ENCODE measurements around the gene AKNA.

- TF ChIP-seq POLR2A (IDR thresholded peaks at IDR 0.05; ENCODE audit: control extremely low read depth in 1 of 2, low read depth in 2 of 2, low read length in 2 of 2) = no peak
- TF ChIP-seq RNF2 (IDR thresholded peaks at IDR 0.05; ENCODE audit: borderline replicate concordance, low read depth, low read length, missing control alignments, poor library complexity, severe bottlenecking) = no peak
- no peak for TF ChIP-seq RBBP5 (IDR thresholded peaks at IDR 0.05; ENCODE audit: borderline replicate concordance, low read depth, low read length)
- no peak for TF ChIP-seq CTCF (IDR thresholded peaks at IDR 0.05; ENCODE audit: control extremely low read depth in 1 of 3, insufficient read depth in 1 of 3, low read depth in 1 of 3, low read length in 3 of 3)
- no peak for TF ChIP-seq CHD7 (IDR thresholded peaks at IDR 0.05; ENCODE audit: insufficient replicate concordance, low read length)
- no peak for TF ChIP-seq ZNF274 (IDR thresholded peaks at IDR 0.05; ENCODE audit: borderline replicate concordance, extremely low read depth, low read length)
- TF ChIP-seq TCF12 (IDR thresholded peaks at IDR 0.05; ENCODE audit: low read depth, low read length) = no peak
- TF ChIP-seq EZH2 (IDR thresholded peaks at IDR 0.05; ENCODE audit: low read depth, low read length, severe bottlenecking) = no peak
- TF ChIP-seq MAFK (IDR thresholded peaks at IDR 0.05; ENCODE audit: low read depth, low read length) = no peak
- no peak for TF ChIP-seq BCL11A (IDR thresholded peaks at IDR 0.05; ENCODE audit: low read depth in 2 of 2, low read length in 2 of 2)
- TF ChIP-seq TAF1 (IDR thresholded peaks at IDR 0.05; ENCODE audit: low read depth, low read length) = peak; percentile 38; the same call in 1 of the 2 replicates
- TF ChIP-seq CHD1 (IDR thresholded peaks at IDR 0.05; ENCODE audit: low read depth, low read length) = no peak
Observed at GRCh38 chr9:114397848-114398605, 10.2 kb upstream of the AKNA start.
